ENCODE results near the gene MRPL50.

The MRPL50 gene

DNA sequence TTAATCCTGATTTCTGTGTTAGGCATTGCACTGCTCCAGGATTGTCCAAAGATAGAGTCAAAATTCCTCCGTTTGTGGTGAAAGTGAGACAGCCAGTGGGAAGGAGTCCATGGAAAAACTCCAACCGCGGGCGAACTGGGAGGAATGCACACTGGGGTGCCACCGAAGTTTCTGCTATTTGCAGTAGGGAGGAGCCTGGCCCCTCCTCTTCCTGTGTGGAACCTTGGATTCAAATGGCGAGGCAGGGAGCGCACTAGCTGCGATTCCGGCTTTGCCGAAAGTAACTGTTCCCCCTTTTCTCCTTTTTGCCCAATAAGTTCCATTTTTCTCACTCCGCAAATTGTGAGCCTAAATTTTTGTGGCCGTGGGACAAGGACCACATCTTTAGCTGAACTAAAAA lies 22.9 kb downstream of the MRPL50 start:
- DNase-seq (ENCODE audit: low spot score) = no peak

DNA sequence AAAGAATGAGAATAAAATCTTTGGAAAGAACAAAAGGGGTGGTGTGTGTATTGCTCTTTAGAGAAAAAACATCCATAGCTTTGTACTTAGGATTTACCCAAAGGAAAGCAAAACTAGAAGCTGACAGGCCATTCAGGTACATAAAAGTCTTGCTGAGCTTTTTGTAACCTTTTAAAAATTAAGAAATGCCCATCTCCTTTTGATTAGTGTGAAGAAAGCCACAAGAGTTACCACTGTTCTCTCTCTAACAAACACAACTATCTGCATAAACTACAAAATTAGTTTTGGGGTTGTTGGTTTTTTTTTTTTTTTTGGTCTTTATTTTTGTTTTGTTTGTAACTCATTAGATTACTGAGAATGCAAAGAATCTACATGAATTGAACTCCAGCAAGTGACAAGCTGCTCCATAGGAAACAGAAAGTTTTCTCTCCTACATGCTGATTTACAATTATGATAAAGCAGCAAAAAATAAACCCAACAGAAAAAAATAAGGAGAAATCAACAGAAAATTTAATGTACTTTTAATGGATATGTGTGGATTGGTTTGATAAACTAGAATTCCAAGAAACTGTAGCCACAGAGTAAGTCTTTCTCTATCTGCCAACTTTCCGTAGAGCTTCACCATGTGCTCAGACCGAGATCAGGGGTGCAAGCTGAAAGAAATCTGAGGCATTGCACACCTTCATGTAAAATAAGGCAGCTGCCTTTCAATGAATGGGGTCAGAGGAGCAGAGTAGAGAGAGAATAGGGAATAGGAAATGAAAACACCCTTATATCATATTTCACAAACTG lies 25.9 kb downstream of the MRPL50 start:
- DNase-seq (ENCODE audit: low spot score) = no peak

DNA sequence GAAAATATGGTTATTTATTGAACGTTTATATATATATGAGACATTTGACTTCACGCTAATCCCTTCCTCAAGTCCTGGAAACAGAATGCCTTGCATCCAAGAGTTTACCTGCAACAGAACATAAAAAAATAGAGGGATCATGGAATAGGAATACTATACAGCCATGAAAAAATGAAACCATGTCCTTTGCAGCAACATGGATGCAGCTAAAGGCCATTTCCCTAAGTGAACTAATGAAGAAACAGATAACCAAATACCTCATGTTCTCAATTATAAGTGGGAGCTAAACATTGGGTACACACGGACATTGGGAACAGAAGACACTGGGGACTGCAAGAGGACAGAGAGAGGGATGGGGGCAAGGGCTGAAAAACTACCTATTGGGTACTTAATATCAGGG lies 26.6 kb downstream of the MRPL50 start:
- DNase-seq (ENCODE audit: low spot score) = no peak

DNA sequence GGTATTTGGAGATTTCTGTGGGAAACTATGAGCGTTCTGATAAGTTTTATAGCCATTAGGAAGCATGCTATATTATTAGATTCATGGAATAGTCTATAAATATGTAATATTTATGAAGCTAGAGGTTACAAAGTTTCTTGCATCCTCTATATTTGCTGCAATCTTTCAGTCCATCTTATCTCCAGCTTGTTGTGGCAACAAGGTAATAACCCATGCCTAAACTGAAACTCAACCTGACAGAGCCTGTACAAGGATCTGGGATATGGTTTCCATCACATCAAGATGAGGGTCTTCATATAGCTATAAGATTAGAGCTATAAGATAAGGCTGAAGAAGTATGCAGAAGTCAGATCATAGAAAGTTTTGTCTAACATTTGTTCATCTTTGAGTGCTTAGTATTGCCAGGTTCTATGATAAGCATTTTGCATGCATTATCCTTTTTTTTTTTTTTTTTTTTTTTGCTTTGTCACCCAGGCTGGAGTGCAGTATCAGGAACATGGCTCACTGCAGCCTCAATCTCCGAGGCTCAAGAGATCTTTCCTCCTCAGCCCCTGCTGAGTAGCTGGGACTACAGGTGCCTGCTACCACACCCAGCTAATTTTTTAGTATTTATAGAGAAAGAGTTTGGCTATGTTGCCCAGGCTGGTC lies 28.4 kb downstream of the MRPL50 start:
- DNase-seq (ENCODE audit: low spot score) = no peak

DNA sequence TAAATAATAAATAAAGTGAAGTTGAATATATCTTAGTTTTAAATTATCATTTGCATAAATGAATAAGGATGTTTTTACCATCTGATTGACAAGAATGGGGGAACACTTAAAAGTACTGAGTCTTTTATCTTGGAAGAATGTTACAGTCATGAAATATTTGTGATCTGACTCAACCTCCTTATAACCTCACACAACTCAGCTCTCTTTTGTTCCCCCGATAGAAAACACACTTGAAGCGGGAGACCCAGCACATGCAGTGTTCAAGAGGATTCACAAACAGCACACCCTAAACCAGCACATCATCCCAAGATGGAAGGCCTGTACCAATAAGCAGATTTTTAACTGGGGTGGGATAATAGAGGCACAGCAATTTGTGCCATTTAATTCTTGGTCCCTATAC lies 29.1 kb downstream of the MRPL50 start:
- DNase-seq (ENCODE audit: low spot score) = no peak

DNA sequence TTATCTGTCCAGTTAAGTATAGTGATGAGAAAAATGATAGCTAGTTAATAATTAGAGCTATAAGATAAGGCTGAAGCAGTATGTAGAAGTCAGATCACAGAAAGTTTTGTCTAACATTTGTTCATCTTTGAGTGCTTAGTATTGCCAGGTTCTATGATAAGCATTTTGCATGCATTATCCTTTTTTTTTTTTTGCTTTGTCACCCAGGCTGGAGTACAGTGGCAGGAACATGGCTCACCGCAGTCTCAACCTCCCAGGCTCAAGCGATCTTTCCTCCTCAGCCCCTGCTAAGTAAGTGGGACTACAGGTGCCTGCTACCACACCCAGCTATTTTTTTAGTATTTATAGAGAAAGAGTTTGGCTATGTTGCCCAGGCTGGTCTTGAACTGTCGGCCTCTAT lies 31.1 kb downstream of the MRPL50 start:
- DNase-seq (ENCODE audit: low spot score) = no peak

DNA sequence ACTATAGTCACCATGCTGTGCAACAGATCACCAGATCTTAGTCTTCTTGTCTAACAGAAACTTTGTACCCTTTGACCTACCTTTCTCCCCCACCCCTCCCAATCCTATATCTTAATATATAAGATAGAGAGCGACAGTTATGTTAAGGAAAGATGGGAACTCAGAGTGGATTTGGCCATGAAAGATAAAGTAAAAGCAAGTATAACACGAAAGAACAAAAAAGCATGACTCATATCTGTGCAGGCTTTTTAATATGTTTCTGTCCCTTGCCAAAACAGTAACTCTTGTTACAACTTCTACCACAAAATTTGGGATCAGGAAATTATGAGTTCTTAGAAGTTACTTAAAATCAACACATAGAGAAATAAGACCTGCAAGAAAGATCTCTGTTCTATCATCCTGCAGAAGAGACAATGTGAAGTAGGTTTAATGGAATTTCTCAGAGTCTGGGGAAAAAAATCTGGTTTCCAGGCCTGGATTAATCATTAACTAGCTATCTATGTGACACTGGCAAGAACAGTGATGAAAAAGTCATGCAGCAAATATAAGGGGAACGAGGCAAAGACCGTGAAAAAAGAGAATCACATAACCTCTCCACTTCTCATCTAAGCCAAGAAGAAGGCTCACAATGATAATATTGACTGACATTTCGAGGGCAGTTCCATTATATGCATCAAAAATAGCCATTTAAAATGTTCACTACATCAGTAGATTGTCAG lies 32.2 kb downstream of the MRPL50 start:
- DNase-seq (ENCODE audit: low spot score) = no peak

DNA sequence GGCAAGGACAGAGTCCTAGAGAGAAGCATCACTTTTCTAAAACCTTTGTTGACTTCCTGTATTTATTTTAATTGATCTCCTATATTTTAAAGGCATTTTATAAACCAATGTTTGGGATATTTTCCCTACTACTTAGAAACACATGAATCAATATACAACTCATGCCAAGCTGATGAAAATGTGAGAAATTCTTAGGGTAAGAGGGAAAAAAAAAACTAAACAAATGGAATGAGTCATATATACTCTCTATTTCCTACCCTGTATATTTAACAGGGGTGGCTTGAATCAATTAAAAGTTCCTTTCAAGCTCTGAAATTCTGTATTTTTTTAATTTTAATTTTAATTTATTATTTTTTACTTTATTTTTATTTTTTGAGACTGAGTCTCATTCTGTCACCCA lies 33.2 kb downstream of the MRPL50 start:
- no peak for DNase-seq (ENCODE audit: low spot score)

DNA sequence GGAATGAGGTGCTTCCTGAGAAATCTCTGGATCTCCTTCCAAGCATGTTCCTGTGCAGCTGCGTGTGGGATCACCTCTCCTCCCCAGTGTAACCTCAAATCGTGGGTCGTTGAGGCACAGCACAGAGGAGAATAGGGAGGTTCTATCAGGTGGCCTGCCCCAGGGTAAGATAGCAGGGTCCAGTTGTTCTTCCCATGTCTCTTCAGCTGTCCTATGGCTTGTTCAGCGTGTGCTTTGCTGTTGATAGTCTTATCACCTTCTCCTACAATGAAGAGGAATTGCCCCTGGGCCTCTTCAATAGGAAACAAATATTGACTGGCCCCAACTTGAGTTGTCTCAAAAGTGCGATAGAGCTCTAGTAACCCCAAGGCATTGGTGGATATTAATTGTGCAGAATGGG lies 36.0 kb downstream of the MRPL50 start:
- no peak for DNase-seq (ENCODE audit: low spot score)

DNA sequence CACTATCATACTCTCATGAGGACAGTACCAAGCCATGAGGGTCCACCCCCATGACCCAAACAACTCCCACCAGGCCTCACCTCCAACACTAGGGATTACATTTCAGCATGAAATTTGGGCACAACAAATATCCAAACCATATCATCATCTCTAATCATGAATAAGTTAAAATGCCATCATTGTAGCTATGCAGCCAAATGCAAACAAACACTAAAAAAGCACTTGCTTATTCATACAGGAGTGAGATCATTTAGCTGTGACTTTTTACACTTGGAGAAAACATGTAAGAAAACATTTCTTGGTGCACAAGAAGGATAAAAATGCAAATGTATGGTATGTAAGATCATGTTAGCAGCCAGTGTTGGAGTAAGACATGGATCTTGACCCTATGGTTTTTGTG lies 37.8 kb downstream of the MRPL50 start:
- no peak for DNase-seq (ENCODE audit: low spot score)

DNA sequence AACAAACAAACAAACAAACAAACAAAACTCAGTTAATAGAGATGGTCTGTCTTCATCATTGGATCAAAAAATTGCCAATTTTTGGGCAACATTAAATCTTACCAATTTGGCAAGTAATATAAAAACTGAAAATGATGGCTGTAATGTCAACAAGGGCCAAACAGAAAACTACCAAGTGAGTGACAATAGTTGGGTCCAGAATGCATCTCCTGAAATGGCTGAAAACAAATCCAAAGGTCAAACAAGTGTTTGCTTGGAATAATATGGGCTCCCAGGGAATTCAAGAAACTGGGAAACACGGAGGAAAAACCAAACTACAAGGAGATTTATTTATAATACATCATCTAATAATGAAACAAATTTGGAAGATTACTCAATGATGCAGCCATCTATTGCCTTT lies 38.7 kb downstream of the MRPL50 start:
- DNase-seq (ENCODE audit: low spot score) = no peak

DNA sequence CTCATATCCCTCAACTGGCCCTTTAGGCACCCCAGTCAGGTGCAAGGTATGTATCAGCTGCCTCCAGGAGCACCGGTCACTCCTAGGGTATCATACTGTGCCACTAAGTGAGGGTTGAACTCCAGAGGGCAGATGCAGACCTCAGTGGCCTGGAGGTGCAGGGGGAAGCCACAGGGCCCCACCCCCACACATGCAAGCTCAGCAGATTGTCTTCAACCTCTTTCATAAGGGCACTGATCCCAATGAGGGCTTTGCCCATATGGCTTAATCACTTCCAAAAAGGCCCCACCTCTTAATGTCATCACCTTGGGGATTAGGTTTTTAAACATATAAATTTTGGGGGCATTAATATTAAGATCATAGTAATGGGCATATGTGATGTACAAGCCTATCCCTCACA lies 41.8 kb downstream of the MRPL50 start:
- no peak for DNase-seq (ENCODE audit: low spot score)

DNA sequence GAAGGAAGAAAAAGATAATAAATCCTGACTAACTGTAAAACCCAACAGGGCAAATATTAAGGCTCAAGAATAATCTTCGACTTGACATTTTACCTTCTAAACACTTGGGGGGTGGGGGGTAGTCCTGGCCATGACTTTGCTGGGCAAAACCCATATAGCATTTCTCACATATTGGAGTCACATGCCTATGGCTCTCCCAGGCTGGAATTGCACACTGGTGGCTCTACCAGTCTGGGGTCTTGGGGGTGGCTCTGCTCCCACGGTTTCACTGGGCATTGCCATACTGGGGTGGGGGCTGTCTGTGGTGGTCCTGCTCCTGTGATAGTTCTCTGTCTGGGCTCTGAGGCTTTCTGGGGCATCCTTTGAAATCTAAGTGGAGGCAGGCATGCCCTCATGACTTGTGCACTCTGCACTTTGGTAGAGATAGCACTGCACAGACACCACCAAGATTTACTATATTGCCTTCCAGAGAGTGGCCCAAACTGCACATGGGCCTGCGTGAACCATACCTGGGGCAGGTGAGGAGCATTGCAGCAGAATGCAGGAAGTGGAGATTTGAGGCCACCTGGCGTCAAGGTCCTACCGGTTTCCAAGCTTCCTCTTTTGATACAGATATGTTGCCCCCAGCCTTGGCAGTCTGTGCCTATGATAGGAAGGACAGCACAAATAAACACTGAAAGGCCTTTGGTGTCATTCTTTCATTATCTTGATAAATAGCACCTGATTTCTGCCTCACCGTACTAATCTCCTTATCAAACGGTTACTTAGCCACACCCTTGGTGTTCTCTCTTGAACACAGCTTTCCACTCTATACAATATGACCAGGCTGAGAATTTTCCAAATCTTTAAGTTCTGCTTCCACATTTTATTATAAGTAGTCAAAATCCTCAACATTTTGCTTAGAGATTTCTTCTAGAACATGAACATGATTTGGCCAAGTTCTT lies 43.4 kb downstream of the MRPL50 start:
- no peak for DNase-seq (ENCODE audit: low spot score)

DNA sequence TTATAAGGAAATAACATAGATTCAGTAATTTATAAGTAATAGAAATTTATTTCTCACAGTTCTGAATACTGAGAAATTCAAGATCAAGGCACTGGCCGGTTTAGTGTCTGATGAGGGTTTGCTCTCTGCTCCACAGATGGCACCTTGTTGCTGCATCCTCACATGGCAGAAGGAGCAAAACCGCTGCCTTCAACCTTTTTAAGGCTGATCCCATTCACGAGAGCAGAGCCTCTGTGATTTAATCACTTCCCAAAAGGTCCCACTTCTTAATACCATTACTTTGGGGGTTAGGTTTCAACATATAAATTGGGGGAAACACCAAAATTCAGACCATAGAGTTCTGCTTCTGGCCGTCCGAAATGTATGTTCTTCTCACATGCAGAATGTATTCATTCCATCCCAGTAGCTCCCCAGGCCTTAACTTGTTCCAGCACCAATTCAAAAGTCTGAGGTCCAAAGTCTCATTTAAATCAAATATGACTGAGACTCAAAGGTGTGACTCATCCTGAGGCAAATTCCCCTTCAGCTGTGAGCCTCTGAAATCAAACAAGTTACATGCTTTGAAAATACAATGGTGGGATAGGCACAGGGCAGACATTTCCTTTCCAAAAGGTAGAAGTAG lies 44.2 kb downstream of the MRPL50 start:
- DNase-seq (ENCODE audit: low spot score) = no peak

DNA sequence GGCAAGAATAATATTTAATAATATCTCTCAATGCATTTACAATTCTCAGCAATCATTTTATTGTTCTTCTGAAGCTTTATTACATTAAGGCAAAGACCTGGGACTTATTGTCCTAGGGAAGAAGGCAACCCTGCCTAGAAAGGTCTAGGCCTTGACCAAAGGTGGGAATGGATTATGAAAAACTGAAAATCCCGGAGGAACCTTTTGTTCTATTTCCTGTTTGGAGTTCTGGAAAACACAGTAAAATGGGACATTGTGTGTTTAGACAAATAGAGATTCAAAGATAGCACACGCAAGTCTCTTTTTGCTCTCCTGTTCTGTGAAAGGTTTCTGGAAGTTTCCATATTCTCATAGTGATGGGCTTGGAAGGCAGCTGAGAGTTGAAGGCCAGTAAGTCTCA lies 44.7 kb downstream of the MRPL50 start:
- DNase-seq (ENCODE audit: low spot score) = no peak

DNA sequence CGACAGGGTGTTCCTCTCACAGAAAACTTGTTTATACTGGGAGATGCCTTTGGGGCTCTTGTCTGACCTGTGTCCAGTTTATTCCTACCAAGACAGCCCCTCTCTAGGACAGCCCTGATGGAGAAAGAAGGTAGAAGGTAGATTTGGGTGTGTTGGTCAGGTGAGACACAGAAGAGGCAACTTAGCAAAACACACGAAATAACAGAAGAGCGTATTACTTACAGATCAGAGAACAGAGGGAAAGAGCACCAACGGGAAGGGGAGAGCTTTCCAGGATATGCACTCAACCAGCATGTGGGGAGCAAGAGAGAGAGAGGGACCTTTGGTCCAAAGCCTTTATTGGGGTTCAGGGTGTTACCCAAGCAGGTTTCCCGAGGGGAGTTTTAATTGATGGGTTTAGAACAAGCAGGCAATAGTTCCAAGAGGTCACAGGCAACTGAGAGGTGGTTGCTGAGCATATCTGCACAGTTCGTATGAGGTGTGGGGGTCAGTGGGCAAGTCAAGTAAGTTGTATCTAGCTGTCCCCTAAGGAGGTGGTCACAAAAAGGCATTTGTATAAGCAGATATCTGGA lies 45.4 kb downstream of the MRPL50 start:
- no peak for DNase-seq (ENCODE audit: low spot score)

DNA sequence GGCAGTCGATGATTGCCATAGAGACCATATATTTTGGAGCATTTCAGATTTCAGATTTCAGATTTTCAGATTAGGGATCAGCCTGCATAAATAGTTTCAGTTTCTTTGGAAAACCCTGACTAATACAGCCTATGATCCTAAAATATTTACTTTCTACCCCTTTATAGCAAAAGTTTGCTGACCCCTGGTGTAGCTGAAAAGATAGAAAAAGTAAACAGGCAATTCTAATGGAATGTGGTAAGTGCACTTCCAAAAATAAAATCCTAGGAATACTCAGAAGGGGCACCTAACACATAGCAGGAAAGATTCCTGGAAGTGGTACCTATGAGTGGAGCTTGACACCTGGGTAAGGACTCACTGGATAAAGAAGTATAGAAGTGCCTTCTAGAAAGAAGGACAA lies 48.1 kb downstream of the MRPL50 start:
- DNase-seq (ENCODE audit: low spot score) = no peak

DNA sequence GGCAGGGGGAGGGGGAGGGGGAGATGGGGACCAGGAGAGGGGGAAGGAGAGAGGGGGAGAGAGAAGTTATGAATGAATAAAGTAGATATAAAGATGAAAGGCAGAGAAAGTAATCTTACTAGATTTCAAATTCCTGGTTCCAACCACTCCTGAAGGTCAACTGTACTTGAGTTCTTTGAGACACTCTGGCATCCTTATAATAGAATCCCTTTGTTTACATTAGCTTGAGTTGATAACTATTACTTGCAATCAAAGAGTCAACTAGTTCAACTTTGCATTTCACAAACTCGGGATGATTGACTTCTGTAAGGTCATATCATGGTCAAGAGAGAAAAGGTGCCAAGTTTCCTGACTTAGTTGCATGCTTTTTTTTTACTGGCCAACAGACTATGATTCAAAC lies 55.8 kb downstream of the MRPL50 start:
- DNase-seq (ENCODE audit: low spot score) = no peak

DNA sequence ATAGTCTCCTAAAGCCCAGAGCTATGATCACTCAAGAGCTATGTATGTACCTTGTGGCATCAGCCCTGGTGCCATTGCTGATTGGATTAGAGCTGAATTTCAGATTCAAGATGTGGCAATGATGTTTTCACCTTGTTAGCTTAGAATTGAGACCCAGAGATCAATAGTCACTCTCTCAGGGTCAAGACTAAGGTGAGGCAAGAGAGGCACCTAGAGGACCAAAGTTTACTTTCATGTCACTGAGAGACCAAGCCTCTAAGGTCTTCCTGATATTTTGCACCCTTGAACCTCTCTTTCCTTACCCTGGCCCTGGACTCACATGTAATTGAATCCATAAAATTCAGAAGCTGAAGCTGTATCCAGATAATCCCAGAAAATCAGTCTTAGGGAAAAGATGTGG lies 56.5 kb downstream of the MRPL50 start:
- no peak for DNase-seq (ENCODE audit: low spot score)
